Gastrocnemius medialis (tissue), 4 donors: ENCODE data around the gene DTHD1. TPM values are rescaled to one million over a fixed set of nuclear protein-coding genes. Genes with fewer than 3 reads are reported as not detected.

Experiments
- ATAC-seq, 2 donors: fragments of 150-250 bp; one replicate each; pipeline ENCODE4 v1.9.1; 2016
- DNase-seq, 2 donors: peaks; one replicate each; pipeline ENCODE4 v3.0.0-alpha.2; 2019
- H3K27ac ChIP-seq, 4 donors: fragments of 200-600 bp; sonication (generic); 1 replicate in 1 of 4; 2 replicates in 3 of 4; pipeline ENCODE4 v1.5.1; 2016 to 2018; ENCODE audit warnings: mild to moderate bottlenecking in 2 of 4, moderate library complexity in 1 of 4
- H3K27me3 ChIP-seq, 3 donors: fragments of 200-600 bp; sonication (generic) in 2 of 3; 1 replicate in 1 of 3; 2 replicates in 2 of 3; pipeline versions ENCODE4 v1.5.1 to v1.6.0; 2016 to 2019; ENCODE audit warnings: mild to moderate bottlenecking in 1 of 3, moderate library complexity in 1 of 3
- H3K36me3 ChIP-seq, 2 donors: fragments of 200-600 bp; sonication (generic) in 1 of 2; one replicate each; pipeline ENCODE4 v1.5.1; 2017 to 2018
- H3K4me1 ChIP-seq, 2 donors: fragments of 200-600 bp; sonication (generic) in 1 of 2; one replicate each; pipeline ENCODE4 v1.5.1; 2016 to 2017; ENCODE audit warnings: mild to moderate bottlenecking in 2 of 2
- H3K4me3 ChIP-seq, 4 donors: fragments of 200-600 bp; sonication (generic) in 3 of 4; 1 replicate in 1 of 4; 2 replicates in 3 of 4; pipeline ENCODE4 v1.5.1; 2016 to 2019; ENCODE audit warnings: mild to moderate bottlenecking in 2 of 4
- H3K9me3 ChIP-seq, 3 donors: fragments of 200-600 bp; sonication (generic) in 2 of 3; 1 replicate in 1 of 3; 2 replicates in 2 of 3; pipeline ENCODE4 v1.5.1; 2016 to 2019
- CTCF ChIP-seq, 5 experiments: fragments of 450-650 bp in 3 of 5; fragments of 200-600 bp in 2 of 5; sonication (generic) in 2 of 5; IDR thresholded peaks in 4 of 5; conservative IDR thresholded peaks in 1 of 5; 1 replicate in 4 of 5; 2 replicates in 1 of 5; pipeline ENCODE4 v1.5.1; 2016 to 2019; ENCODE audit warnings: antibody characterized with exemption in 5 of 5, mild to moderate bottlenecking in 3 of 5, moderate library complexity in 3 of 5
- POLR2A ChIP-seq, 2 donors: fragments of 450-650 bp; IDR thresholded peaks; one replicate each; pipeline ENCODE4 v1.6.1; 2017; ENCODE audit warnings: antibody characterized with exemption in 2 of 2, mild to moderate bottlenecking in 2 of 2, moderate library complexity in 2 of 2
- in situ Hi-C, 4 donors: fragments of 200-750 bp; cut with MboI; loops; one replicate each; pipeline versions ENCODE4 v1.15.0 to v1.8.0; 2017; ENCODE audit warnings: low sequenced_read_pairs in 4 of 4
- intact Hi-C: fragments of 100-400 bp; cut with DNase I; formaldehyde crosslinking; loops from one replicate; pipeline ENCODE4 v1.15.1; 2023; ENCODE audit warnings: low total_unique reads
- total RNA-seq, 4 donors: library from RNA; depleted of rRNA; stranded (reverse); fragments of >200 nt; gene quantifications; one replicate each; pipeline versions ENCODE4 v1.1.0 to v1.2.3, GENCODE V29; 2016

Gene DTHD1
- total RNA-seq, 4 donors from 2014 or later = 0.10 TPM; not detected in 3

- H3K4me1 ChIP-seq = no peaks in the 10 kb centered on the region
- in situ Hi-C loops = no loop called here
Measured at GRCh38 chr4:36308150-36308549, 26.7 kb downstream of the DTHD1 start.

GRCh38 chr4:36310216-36310615, 28.8 kb downstream of the DTHD1 start:
- no peak for ATAC-seq
- in situ Hi-C loops = no loop called here

More at GRCh38 chr4:36308150-36308549, 26.7 kb downstream of the DTHD1 start:
- TF ChIP-seq POLR2A (IDR thresholded peaks at IDR 0.05) (no peak), CTCF (IDR thresholded peaks at IDR 0.05 in 4 of 5, conservative IDR thresholded peaks at IDR 0.05 in 1 of 5) (no peak)
- intact Hi-C loops = no loop called here
- DNase-seq (no peak), ATAC-seq (no peak)
- H3K27me3 ChIP-seq = no peaks in the 10 kb centered on the region
- H3K27ac ChIP-seq = no peak overlapping the region
- H3K9me3 ChIP-seq = no peaks in the 10 kb centered on the region
- no peak overlapping the region for H3K4me3 ChIP-seq
- no peaks in the 10 kb centered on the region for H3K36me3 ChIP-seq

GRCh38 chr4:36310793-36311192, 29.4 kb downstream of the DTHD1 start:
- ATAC-seq (peak in 1 of 2 donors; percentile 51), DNase-seq (peak; percentile 22 to 39)
- intact Hi-C loops = no loop called here
- H3K4me3 ChIP-seq = no peak overlapping the region
- H3K9me3 ChIP-seq = no peaks in the 10 kb centered on the region
- H3K27ac ChIP-seq = no peak overlapping the region
- H3K36me3 ChIP-seq = no peaks in the 10 kb centered on the region
- no peak for TF ChIP-seq CTCF (IDR thresholded peaks at IDR 0.05 in 4 of 5, conservative IDR thresholded peaks at IDR 0.05 in 1 of 5)
- TF ChIP-seq POLR2A (IDR thresholded peaks at IDR 0.05) = no peak
- H3K4me1 ChIP-seq = no peaks in the 10 kb centered on the region
- in situ Hi-C loops = no loop called here
- no peaks in the 10 kb centered on the region for H3K27me3 ChIP-seq

More at GRCh38 chr4:36310216-36310615, 28.8 kb downstream of the DTHD1 start:
- intact Hi-C loops = no loop called here
- Histone ChIP-seq H3K36me3 (no peaks in the 10 kb centered on the region), H3K27ac (no peak overlapping the region), H3K27me3 (no peaks in the 10 kb centered on the region), H3K9me3 (no peaks in the 10 kb centered on the region), H3K4me1 (no peaks in the 10 kb centered on the region), H3K4me3 (no peak overlapping the region)
- TF ChIP-seq POLR2A (IDR thresholded peaks at IDR 0.05) = no peak
- TF ChIP-seq CTCF (IDR thresholded peaks at IDR 0.05 in 4 of 5, conservative IDR thresholded peaks at IDR 0.05 in 1 of 5) = no peak
- no peak for DNase-seq

GRCh38 chr4:36312511-36312910, 31.1 kb downstream of the DTHD1 start:
- in situ Hi-C loops (no loop called here), intact Hi-C loops (no loop called here)
- Histone ChIP-seq H3K4me3 (no peak overlapping the region), H3K27ac (no peak overlapping the region), H3K9me3 (no peaks in the 10 kb centered on the region), H3K36me3 (no peaks in the 10 kb centered on the region), H3K4me1 (no peaks in the 10 kb centered on the region), H3K27me3 (no peaks in the 10 kb centered on the region)
- no peak for DNase-seq
- ATAC-seq = no peak
- TF ChIP-seq POLR2A (IDR thresholded peaks at IDR 0.05) (no peak), CTCF (IDR thresholded peaks at IDR 0.05 in 4 of 5, conservative IDR thresholded peaks at IDR 0.05 in 1 of 5) (no peak)

- ATAC-seq (no peak), DNase-seq (no peak)
- TF ChIP-seq CTCF (IDR thresholded peaks at IDR 0.05 in 4 of 5, conservative IDR thresholded peaks at IDR 0.05 in 1 of 5) (no peak), POLR2A (IDR thresholded peaks at IDR 0.05) (no peak)
- H3K9me3 ChIP-seq = no peaks in the 10 kb centered on the region
- intact Hi-C loops (no loop called here), in situ Hi-C loops (no loop called here)
- H3K27ac ChIP-seq = no peak overlapping the region
- no peaks in the 10 kb centered on the region for H3K27me3 ChIP-seq
- H3K4me1 ChIP-seq = no peaks in the 10 kb centered on the region
- no peak overlapping the region for H3K4me3 ChIP-seq
- H3K36me3 ChIP-seq = no peaks in the 10 kb centered on the region
Measured at GRCh38 chr4:36313301-36313700, 31.9 kb downstream of the DTHD1 start.
